ENCODE data around the gene PDCD7.
"Not testable (repeated sequence)": the region's sequence is repeated elsewhere in the genome, so short reads cannot be mapped to it uniquely, and the experiment has no call there.

PDCD7 gene

GRCh38 chr15:65133548-65134200 lies at the start of gene PDCD7:
Gene PDCD7, minus strand, starts transcription at chr15:65133808. Its CDS starts 27 bp downstream, at chr15:65133781.
- DNase-seq (ENCODE audit: low spot score): peak; percentile 97

GRCh38 chr15:65182538-65182937 lies 48.9 kb upstream of the PDCD7 start:
- DNase-seq (ENCODE audit: low spot score): peak; percentile 7

GRCh38 chr15:65181582-65182353 lies 48.2 kb upstream of the PDCD7 start:
- DNase-seq (ENCODE audit: low spot score): not testable (repeated sequence)

- no peak for DNase-seq (ENCODE audit: low spot score)
Measured at GRCh38 chr15:65180167-65180566, 46.6 kb upstream of the PDCD7 start.

GRCh38 chr15:65177901-65178300 lies 44.3 kb upstream of the PDCD7 start:
- no peak for DNase-seq (ENCODE audit: low spot score)

GRCh38 chr15:65176056-65176455 lies 42.4 kb upstream of the PDCD7 start:
- DNase-seq (ENCODE audit: low spot score): no peak

GRCh38 chr15:65175511-65175910 lies 41.9 kb upstream of the PDCD7 start:
- DNase-seq (ENCODE audit: low spot score): no peak

GRCh38 chr15:65174509-65174908 lies 40.9 kb upstream of the PDCD7 start:
- no peak for DNase-seq (ENCODE audit: low spot score)

GRCh38 chr15:65172531-65172930 lies 38.9 kb upstream of the PDCD7 start:
- no peak for DNase-seq (ENCODE audit: low spot score)

GRCh38 chr15:65171428-65171827 lies 37.8 kb upstream of the PDCD7 start:
- no peak for DNase-seq (ENCODE audit: low spot score)

GRCh38 chr15:65165875-65166274 lies 32.3 kb upstream of the PDCD7 start:
- no peak for DNase-seq (ENCODE audit: low spot score)

GRCh38 chr15:65164139-65164538 lies 30.5 kb upstream of the PDCD7 start:
- no peak for DNase-seq (ENCODE audit: low spot score)

GRCh38 chr15:65163041-65163440 lies 29.4 kb upstream of the PDCD7 start:
- DNase-seq (ENCODE audit: low spot score): no peak

GRCh38 chr15:65156692-65157091 lies 23.1 kb upstream of the PDCD7 start:
- no peak for DNase-seq (ENCODE audit: low spot score)

- DNase-seq (ENCODE audit: low spot score): no peak
Measured at GRCh38 chr15:65154720-65155119, 21.1 kb upstream of the PDCD7 start.

- no peak for DNase-seq (ENCODE audit: low spot score)
Measured at GRCh38 chr15:65147902-65148301, 14.3 kb upstream of the PDCD7 start.

GRCh38 chr15:65146438-65146837 lies 12.8 kb upstream of the PDCD7 start:
- DNase-seq (ENCODE audit: low spot score): no peak

GRCh38 chr15:65138631-65139030 lies 5.0 kb upstream of the PDCD7 start:
- DNase-seq (ENCODE audit: low spot score): not testable (repeated sequence)

- not testable (repeated sequence) for DNase-seq (ENCODE audit: low spot score)
Measured at GRCh38 chr15:65137893-65138292, 4.3 kb upstream of the PDCD7 start.

GRCh38 chr15:65137089-65137488 lies 3.5 kb upstream of the PDCD7 start:
- not testable (repeated sequence) for DNase-seq (ENCODE audit: low spot score)

- DNase-seq (ENCODE audit: low spot score): no peak
Measured at GRCh38 chr15:65134538-65134937, 930 bp upstream of the PDCD7 start.

GRCh38 chr15:65132878-65133547 lies 595 bp downstream of the PDCD7 start:
- DNase-seq (ENCODE audit: low spot score): peak; percentile 39

GRCh38 chr15:65130941-65131340 lies 2.7 kb downstream of the PDCD7 start:
- peak; percentile 26 for DNase-seq (ENCODE audit: low spot score)

All from NAMALWA (cell line).